H1 (cell line): ENCODE results near the gene RFC3. TPM values are rescaled to one million over a fixed set of nuclear protein-coding genes. Genes with fewer than 3 reads are reported as not detected.

Experiments
- CTCF ChIA-PET: fragments of 300-600 bp; sonication (Branson Sonifier 250); formaldehyde crosslinking; loops from one replicate; lab custom pipeline; 2021; ENCODE audit not compliant: partially characterized antibody; lab: Charles Lee
- POLR2A ChIA-PET: fragments of 300-600 bp; sonication (Branson Sonifier 250); formaldehyde crosslinking; loops from one replicate; lab custom pipeline; 2021; ENCODE audit warnings: inconsistent platforms; ENCODE audit not compliant: partially characterized antibody; lab: Charles Lee
- DNase-seq, 2 experiments: peaks; one replicate each; pipeline versions ENCODE4 v3.0.0 to v3.0.0-alpha.2; 2010 to 2022; ENCODE audit warnings: low spot score in 2 of 2, low read depth in 1 of 2, mixed read lengths in 1 of 2
- FAIRE-seq: peaks from 2 replicates; lab custom pipeline; 2011; peaks lifted over from hg19 to GRCh38; lab: Jason Lieb, UNC
- H2AFZ ChIP-seq: 2 replicates; pipeline ENCODE4 v1.8.1; 2012; ENCODE audit warnings: low read length, inconsistent platforms
- H2AK5ac ChIP-seq: 2 replicates; pipeline ENCODE4 v1.6.1; 2013; ENCODE audit warnings: low read depth, low read length
- H2BK120ac ChIP-seq: replicated peaks from 2 replicates; pipeline ENCODE3; 2013; ENCODE audit warnings: low read depth, low read length, inconsistent platforms
- H2BK12ac ChIP-seq: 2 replicates; pipeline ENCODE4 v1.6.1; 2013; ENCODE audit warnings: low read depth, low read length
- H2BK15ac ChIP-seq: 2 replicates; pipeline ENCODE4 v1.6.1; 2013; ENCODE audit warnings: low read length
- H2BK20ac ChIP-seq: 2 replicates; pipeline ENCODE4 v1.6.1; 2013; ENCODE audit warnings: low read length
- H2BK5ac ChIP-seq: 2 replicates; pipeline ENCODE4 v1.6.1; 2013; ENCODE audit warnings: low read depth, low read length
- H3K14ac ChIP-seq: 2 replicates; pipeline ENCODE4 v1.6.1; 2013; ENCODE audit warnings: inconsistent platforms; ENCODE audit not compliant: insufficient read length
- H3K18ac ChIP-seq: 2 replicates; pipeline ENCODE4 v1.6.1; 2013; ENCODE audit warnings: low read length; ENCODE audit errors: extremely low read depth
- H3K23ac ChIP-seq: 2 replicates; pipeline ENCODE4 v1.6.1; 2013; ENCODE audit warnings: inconsistent platforms; ENCODE audit not compliant: insufficient read length
- H3K23me2 ChIP-seq: 2 replicates; pipeline ENCODE4 v1.6.1; 2013; ENCODE audit warnings: low read depth, low read length
- H3K27ac ChIP-seq: 2 replicates; pipeline ENCODE4 v1.6.1; 2011; ENCODE audit warnings: low read depth, low read length, inconsistent platforms
- H3K27me3 ChIP-seq, 4 experiments: replicated peaks in 1 of 4; 1 replicate in 1 of 4; 2 replicates in 3 of 4; pipeline versions ENCODE4 v1.6.1 to v1.8.1; 2011 to 2013; ENCODE audit warnings: low read length in 3 of 4, mild to moderate bottlenecking in 3 of 4, inconsistent platforms in 2 of 4, mixed read lengths in 2 of 4, moderate library complexity in 1 of 4; ENCODE audit not compliant: control insufficient read depth in 3 of 4, insufficient read depth in 3 of 4; ENCODE audit errors: extremely low read depth in 1 of 4
- H3K36me3 ChIP-seq, 4 experiments: 2 replicates each; pipeline versions ENCODE4 v1.6.1 to v1.8.1; 2011 to 2013; ENCODE audit warnings: mild to moderate bottlenecking in 4 of 4, low read length in 3 of 4, moderate library complexity in 2 of 4, control low read depth in 1 of 4, inconsistent platforms in 1 of 4; ENCODE audit not compliant: insufficient read depth in 4 of 4, control insufficient read depth in 2 of 4
- H3K4ac ChIP-seq: replicated peaks from 2 replicates; pipeline ENCODE3; 2013; ENCODE audit warnings: low read length, low read depth, mixed read lengths, inconsistent platforms; ENCODE audit not compliant: insufficient read length
- H3K4me1 ChIP-seq, 4 experiments: replicated peaks in 1 of 4; 1 replicate in 1 of 4; 2 replicates in 3 of 4; pipeline versions ENCODE4 v1.6.1 to v1.8.1; 2011 to 2013; ENCODE audit warnings: low read length in 3 of 4, inconsistent platforms in 2 of 4, mixed read lengths in 1 of 4; ENCODE audit not compliant: insufficient read depth in 4 of 4, control insufficient read depth in 3 of 4
- H3K4me2 ChIP-seq, 2 experiments: 2 replicates each; pipeline versions ENCODE4 v1.6.1 to v1.8.1; 2011 to 2013; ENCODE audit warnings: low read depth in 2 of 2, low read length in 2 of 2, control low read depth in 1 of 2, inconsistent platforms in 1 of 2, mild to moderate bottlenecking in 1 of 2; ENCODE audit not compliant: insufficient read depth in 1 of 2
- H3K4me3 ChIP-seq, 4 experiments: fragments of 200-600, 300-600 bp in 1 of 4; sonication (generic), shearing (Covaris generic), sonication (Bioruptor Twin) in 1 of 4; 2 replicates each; pipeline versions ENCODE4 v1.5.1 to v1.8.1; 2011 to 2016; ENCODE audit warnings: low read length in 4 of 4, low read depth in 3 of 4, control low read depth in 2 of 4, inconsistent platforms in 2 of 4, mild to moderate bottlenecking in 2 of 4, mixed read lengths in 1 of 4, moderate library complexity in 1 of 4; ENCODE audit not compliant: insufficient read depth in 2 of 4; ENCODE audit errors: extremely low read depth in 1 of 4
- H3K56ac ChIP-seq: replicated peaks from 2 replicates; pipeline ENCODE3; 2013; ENCODE audit warnings: low read depth, mild to moderate bottlenecking, mixed read lengths, low read length, inconsistent platforms; ENCODE audit not compliant: insufficient read length
- H3K79me1 ChIP-seq: 2 replicates; pipeline ENCODE4 v1.6.1; 2013; ENCODE audit warnings: low read depth, low read length, control low read depth
- H3K79me2 ChIP-seq, 2 experiments: 2 replicates each; pipeline versions ENCODE4 v1.6.1 to v1.8.1; 2012 to 2013; ENCODE audit warnings: low read length in 2 of 2, mild to moderate bottlenecking in 2 of 2, inconsistent platforms in 1 of 2; ENCODE audit not compliant: insufficient read depth in 2 of 2, control insufficient read depth in 1 of 2
- H3K9ac ChIP-seq, 4 experiments: replicated peaks in 1 of 4; 1 replicate in 1 of 4; 2 replicates in 3 of 4; pipeline versions ENCODE4 v1.6.1 to v1.8.1; 2011 to 2013; ENCODE audit warnings: low read depth in 3 of 4, low read length in 3 of 4, control low read depth in 2 of 4, mild to moderate bottlenecking in 2 of 4, moderate library complexity in 2 of 4, inconsistent platforms in 1 of 4; ENCODE audit errors: extremely low read depth in 1 of 4
- H3K9me3 ChIP-seq, 2 experiments: 2 replicates each; pipeline versions ENCODE4 v1.6.1 to v1.8.1; 2012 to 2013; ENCODE audit warnings: mild to moderate bottlenecking in 2 of 2, moderate library complexity in 2 of 2, control low read depth in 1 of 2, inconsistent platforms in 1 of 2, low read depth in 1 of 2, low read length in 1 of 2, mixed read lengths in 1 of 2; ENCODE audit not compliant: insufficient read depth in 2 of 2
- H4K20me1 ChIP-seq, 2 experiments: replicated peaks in 1 of 2; 2 replicates each; pipeline versions ENCODE3 to v1.8.1; 2011 to 2013; ENCODE audit warnings: inconsistent platforms in 2 of 2, low read length in 2 of 2, mild to moderate bottlenecking in 1 of 2; ENCODE audit not compliant: insufficient read depth in 2 of 2, control insufficient read depth in 1 of 2
- H4K5ac ChIP-seq: 2 replicates; pipeline ENCODE4 v1.6.1; 2013; ENCODE audit warnings: low read length, low read depth, mixed read lengths, inconsistent platforms; ENCODE audit not compliant: insufficient read length
- H4K8ac ChIP-seq: 2 replicates; pipeline ENCODE4 v1.8.0; 2013; ENCODE audit warnings: mild to moderate bottlenecking, moderate library complexity, low read length, inconsistent platforms; ENCODE audit not compliant: insufficient read depth; ENCODE audit errors: extremely low read depth
- H4K91ac ChIP-seq: replicated peaks from 2 replicates; pipeline ENCODE3; 2013; ENCODE audit warnings: low read length, mixed read lengths, inconsistent platforms; ENCODE audit not compliant: insufficient read length
- RAD21 ChIP-seq, 2 experiments: IDR thresholded peaks in 1 of 2; conservative IDR thresholded peaks in 1 of 2; 2 replicates each; pipeline ENCODE4 v1.6.1; 2011; ENCODE audit warnings: low read depth in 2 of 2, low read length in 2 of 2, improper control_type of control experiment in 1 of 2, inconsistent platforms in 1 of 2, mild to moderate bottlenecking in 1 of 2, moderate library complexity in 1 of 2
- TAF1 ChIP-seq: IDR thresholded peaks from 2 replicates; pipeline ENCODE4 v1.6.1; 2011; ENCODE audit warnings: mild to moderate bottlenecking, low read depth, low read length
- TAF7 ChIP-seq: optimal IDR thresholded peaks from 2 replicates; pipeline ENCODE3; 2011; ENCODE audit warnings: low read depth, mild to moderate bottlenecking, inconsistent platforms, low read length, moderate library complexity, borderline replicate concordance
- WGBS, 2 experiments: shearing (Covaris generic) in 1 of 2; methylation state at CpG; one replicate each; pipeline versions ENCODE4 v1.1.6 to v1.1.7; 2013 to 2015; ENCODE audit warnings: low lambda C conversion rate in 2 of 2, mixed read lengths in 2 of 2, inconsistent platforms in 1 of 2, low coverage in 1 of 2, missing lambda C conversion rate in 1 of 2; ENCODE audit not compliant: insufficient replicate concordance in 2 of 2, insufficient coverage in 1 of 2, insufficient read length in 1 of 2; ENCODE audit errors: extremely low coverage in 1 of 2, missing lambda C conversion rate in 1 of 2; 5-methylcytosine and 5-hydroxymethylcytosine counted together
- polyA plus RNA-seq, 7 experiments: library from polyadenylated mRNA; depleted of rRNA in 3 of 7; stranded (reverse) in 5 of 7; unstranded in 2 of 7; fragments of >200 nt in 5 of 7; fragments of 200-250 nt in 2 of 7; gene quantifications; 1 replicate in 5 of 7; 2 replicates in 1 of 7; 4 replicates in 1 of 7; pipeline versions ENCODE4 v1.2.1 to v1.2.3, GENCODE V29; 2011 to 2013; ENCODE audit warnings: missing spikeins in 2 of 7, mixed read lengths in 2 of 7
- total RNA-seq: library from RNA; stranded (reverse); fragmentation: NEBNext Ultra II Directional; extraction: Animal tissue kit (Norgen Biotek cat#: 25700); gene quantifications from 2 replicates; pipeline ENCODE4 v1.2.1, GENCODE V29; 2021

RFC3 gene
- total and polyA plus RNA-seq, 2 of the 8 experiments (the other 6 are each of a cell fraction or from before 2014, with no cell fraction given) = 26.4 to 45.6 TPM

DNA sequence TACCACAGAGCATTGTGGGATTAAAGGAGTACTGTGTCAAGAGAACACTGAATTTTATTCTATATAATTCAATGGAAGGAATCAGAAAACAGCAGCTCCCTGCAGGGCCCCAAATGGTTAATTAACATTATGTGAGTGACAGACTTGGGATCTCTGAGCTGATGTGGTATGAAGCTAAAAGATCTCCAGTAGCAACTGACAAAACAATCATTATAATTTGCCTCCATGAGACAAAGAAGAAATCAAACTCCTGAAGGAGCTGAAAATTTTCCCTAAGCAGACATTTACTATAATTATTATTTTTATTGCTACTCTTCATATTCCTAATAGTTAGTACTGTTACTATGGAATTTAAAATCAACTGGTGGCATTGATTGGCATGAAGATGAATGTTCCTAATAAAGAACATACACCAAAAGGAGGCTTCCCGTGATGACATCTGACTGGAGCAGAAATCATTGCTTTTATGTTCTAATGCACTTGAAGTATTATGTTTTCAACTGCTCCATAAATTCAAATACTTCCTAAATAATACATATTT is 28.8 kb upstream of the RFC3 start:
- FAIRE-seq = no peak
- H3K4me3 ChIP-seq = no peak overlapping the region
- TF ChIP-seq RAD21 (IDR thresholded peaks at IDR 0.05 in 1 of 2, conservative IDR thresholded peaks at IDR 0.05 in 1 of 2; ENCODE audit: low read depth in 2 of 2, low read length in 2 of 2) = no peak
- no peak for TF ChIP-seq TAF1
- TF ChIP-seq TAF7 = no peak
- TF ChIP-seq, all 59 proteins: peak for 0
- Histone ChIP-seq H3K79me2 (no peaks in the 10 kb centered on the region), H3K56ac (no peak overlapping the region), H3K23me2 (no peaks in the 10 kb centered on the region), H4K91ac (no peak overlapping the region), H3K4ac (no peak overlapping the region), H3K36me3 (no peaks in the 10 kb centered on the region), H2AFZ (no peak overlapping the region), H3K23ac (no peak overlapping the region), H2BK15ac (no peak overlapping the region), H4K5ac (no peak overlapping the region), H3K4me2 (no peak overlapping the region), H2BK120ac (no peak overlapping the region), H2BK5ac (no peak overlapping the region), H3K27me3 (no peaks in the 10 kb centered on the region), H3K9ac (no peak overlapping the region), H2BK12ac (no peak overlapping the region), H3K14ac (no peak overlapping the region), H2AK5ac (no peak overlapping the region), H3K79me1 (no peaks in the 10 kb centered on the region), H3K18ac (no peak overlapping the region), H2BK20ac (no peak overlapping the region), H3K4me1 (no peaks in the 10 kb centered on the region), H3K9me3 (peaks cover 0 to 4% of the 10 kb centered on the region in 2 experiments; a peak in 1 of 4 replicates), H4K20me1 (no peaks in the 10 kb centered on the region), H4K8ac (no peak overlapping the region), H3K27ac (no peak overlapping the region)
- 100% methylated on average over 1 of the region's 1 CpG; no CpG with 5 or more reads in 1 of the 2 experiments for WGBS, 2 experiments
- CTCF ChIA-PET = no interaction called here
- DNase-seq = no peak
- POLR2A ChIA-PET = no interaction called here
